GM18520 (cell line): ENCODE results near the gene TRIM71.
"Not testable (repeated sequence)": the region's sequence is repeated elsewhere in the genome, so short reads cannot be mapped to it uniquely, and the experiment has no call there.

Source experiments
- ATAC-seq: cut with Tn5 transposase; IDR thresholded peaks from one replicate; pipeline ENCODE4 v1.9.1; 2021; ENCODE audit not compliant: unreplicated experiment

The TRIM71 gene

GRCh38 chr3:32819551-32820348, 2.0 kb downstream of the TRIM71 start:
- no peak for ATAC-seq

GRCh38 chr3:32820430-32820829, 2.6 kb downstream of the TRIM71 start:
- ATAC-seq = no peak

GRCh38 chr3:32820971-32821685, 3.3 kb downstream of the TRIM71 start:
- ATAC-seq = no peak

- no peak for ATAC-seq
Measured at GRCh38 chr3:32821686-32822296, 4.0 kb downstream of the TRIM71 start.

- no peak for ATAC-seq
Measured at GRCh38 chr3:32822609-32823498, 5.1 kb downstream of the TRIM71 start.

GRCh38 chr3:32823641-32824184, 5.9 kb downstream of the TRIM71 start:
- ATAC-seq = not testable (repeated sequence)

- ATAC-seq = no peak
Measured at GRCh38 chr3:32825601-32826375, 8.0 kb downstream of the TRIM71 start.

GRCh38 chr3:32831062-32831461, 13.3 kb downstream of the TRIM71 start:
- ATAC-seq = no peak

GRCh38 chr3:32831791-32832190, 14.0 kb downstream of the TRIM71 start:
- no peak for ATAC-seq

- ATAC-seq = no peak
Measured at GRCh38 chr3:32832193-32832592, 14.4 kb downstream of the TRIM71 start.

- no peak for ATAC-seq
Measured at GRCh38 chr3:32835049-32835371, 17.2 kb downstream of the TRIM71 start.

GRCh38 chr3:32835961-32836360, 18.2 kb downstream of the TRIM71 start:
- no peak for ATAC-seq

GRCh38 chr3:32836601-32837000, 18.8 kb downstream of the TRIM71 start:
- no peak for ATAC-seq

GRCh38 chr3:32837366-32837765, 19.6 kb downstream of the TRIM71 start:
- no peak for ATAC-seq

- no peak for ATAC-seq
Measured at GRCh38 chr3:32837789-32838188, 20.0 kb downstream of the TRIM71 start.

- no peak for ATAC-seq
Measured at GRCh38 chr3:32839714-32840085, 21.9 kb downstream of the TRIM71 start.

GRCh38 chr3:32840086-32840841, 22.5 kb downstream of the TRIM71 start:
- no peak for ATAC-seq

GRCh38 chr3:32841341-32841740, 23.5 kb downstream of the TRIM71 start:
- no peak for ATAC-seq

- no peak for ATAC-seq
Measured at GRCh38 chr3:32841867-32842470, 24.2 kb downstream of the TRIM71 start.
